Thyroid gland (tissue), 4 donors: Measurements from ENCODE around the gene ANKK1.

Experiments used
- CTCF ChIP-seq, 6 experiments: fragments of 200-600 bp in 3 of 6; fragments of 450-650 bp in 3 of 6; sonication (generic) in 3 of 6; IDR thresholded peaks; one replicate each; pipeline ENCODE4 v1.5.1; 2016 to 2019; ENCODE audit warnings: antibody characterized with exemption in 6 of 6, mild to moderate bottlenecking in 2 of 6, inconsistent platforms in 1 of 6, moderate library complexity in 1 of 6
- POLR2A ChIP-seq, 2 donors: fragments of 450-650 bp; IDR thresholded peaks; one replicate each; pipeline ENCODE4 v1.6.1; 2017; ENCODE audit warnings: antibody characterized with exemption in 2 of 2, mild to moderate bottlenecking in 2 of 2, moderate library complexity in 1 of 2

- TF ChIP-seq CTCF (IDR thresholded peaks at IDR 0.05) (no peak), POLR2A (IDR thresholded peaks at IDR 0.05) (no peak)
These were observed 14.3 kb upstream of the ANKK1 start for GRCh38 chr11:113373306-113373705.
